GM10266 (cell line): Measurements from ENCODE around the gene FNIP2.
A peak's percentile ranks its signal among the peaks of the same experiment; 100 is the strongest.

ENCODE experiments used
- DNase-seq: peaks from one replicate; pipeline ENCODE4 v3.0.0; 2012; ENCODE audit errors: extremely low spot score
- TF ChIP-seq, protein P1 (sequence below): IDR thresholded peaks from 2 replicates; pipeline ENCODE4 v1.5.1; 2012; ENCODE audit warnings: mild to moderate bottlenecking, low read depth; ENCODE audit not compliant: control insufficient read depth, insufficient read depth; ENCODE audit errors: missing control alignments

Gene FNIP2

DNA sequence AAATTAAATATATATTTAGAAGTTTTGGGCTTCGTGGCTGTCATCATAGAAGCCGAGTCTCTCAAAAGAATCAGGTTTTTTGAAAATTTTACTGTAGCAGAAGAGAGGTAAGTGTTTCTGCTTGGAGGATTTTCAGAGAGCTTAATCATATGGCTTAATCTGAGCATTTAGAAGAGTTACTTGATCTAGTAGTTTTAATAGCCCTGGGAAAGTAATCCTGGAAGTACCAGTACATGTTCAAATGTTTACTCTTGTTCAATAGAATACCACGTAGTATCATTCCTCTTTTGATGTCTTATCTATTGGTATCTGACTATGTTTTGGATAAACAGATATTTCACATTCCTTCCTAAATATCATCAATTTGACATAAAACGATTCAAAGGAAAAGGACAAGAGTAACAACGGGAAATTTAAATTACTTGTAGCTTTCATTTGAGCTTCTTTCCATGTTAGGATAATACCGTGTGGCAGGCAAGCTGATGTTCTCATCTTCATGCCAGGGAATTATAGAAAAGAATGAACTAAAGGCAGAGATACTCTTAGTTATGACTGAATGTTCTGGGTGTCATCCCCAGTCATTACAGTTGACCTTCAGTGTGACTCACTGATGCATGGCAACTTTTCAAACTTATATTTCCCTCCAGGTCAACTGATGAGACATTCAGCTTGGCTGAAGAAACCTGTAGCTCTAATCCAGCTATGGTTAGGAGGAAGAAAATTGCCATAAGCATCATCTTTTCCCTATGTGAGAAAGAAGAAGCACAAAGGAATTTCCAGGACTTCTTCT lies 89.8 kb downstream of the FNIP2 start:
- DNase-seq = no peak
- TF ChIP-seq, protein P1, sequence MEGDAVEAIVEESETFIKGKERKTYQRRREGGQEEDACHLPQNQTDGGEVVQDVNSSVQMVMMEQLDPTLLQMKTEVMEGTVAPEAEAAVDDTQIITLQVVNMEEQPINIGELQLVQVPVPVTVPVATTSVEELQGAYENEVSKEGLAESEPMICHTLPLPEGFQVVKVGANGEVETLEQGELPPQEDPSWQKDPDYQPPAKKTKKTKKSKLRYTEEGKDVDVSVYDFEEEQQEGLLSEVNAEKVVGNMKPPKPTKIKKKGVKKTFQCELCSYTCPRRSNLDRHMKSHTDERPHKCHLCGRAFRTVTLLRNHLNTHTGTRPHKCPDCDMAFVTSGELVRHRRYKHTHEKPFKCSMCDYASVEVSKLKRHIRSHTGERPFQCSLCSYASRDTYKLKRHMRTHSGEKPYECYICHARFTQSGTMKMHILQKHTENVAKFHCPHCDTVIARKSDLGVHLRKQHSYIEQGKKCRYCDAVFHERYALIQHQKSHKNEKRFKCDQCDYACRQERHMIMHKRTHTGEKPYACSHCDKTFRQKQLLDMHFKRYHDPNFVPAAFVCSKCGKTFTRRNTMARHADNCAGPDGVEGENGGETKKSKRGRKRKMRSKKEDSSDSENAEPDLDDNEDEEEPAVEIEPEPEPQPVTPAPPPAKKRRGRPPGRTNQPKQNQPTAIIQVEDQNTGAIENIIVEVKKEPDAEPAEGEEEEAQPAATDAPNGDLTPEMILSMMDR = no peak

DNA sequence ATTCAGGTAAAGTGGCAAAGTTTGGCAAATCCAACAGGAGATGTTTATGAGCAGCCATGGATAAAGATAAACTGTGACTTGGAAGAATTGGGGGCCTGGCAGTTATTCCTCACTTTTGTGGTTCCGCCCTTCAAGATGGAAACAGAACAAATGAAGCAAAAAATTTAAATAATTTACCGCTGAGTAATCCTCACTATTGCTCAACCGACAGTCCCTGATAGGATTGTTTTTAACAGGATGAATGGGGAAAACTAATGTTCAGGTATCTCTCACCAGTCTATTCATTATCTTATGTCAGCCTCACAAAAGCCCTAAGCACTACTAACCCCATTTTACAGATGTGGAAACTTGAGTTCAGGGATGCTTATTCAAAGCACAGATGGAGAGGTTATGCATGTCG lies 90.8 kb downstream of the FNIP2 start:
- TF ChIP-seq, protein P1 = no peak
- no peak for DNase-seq

DNA sequence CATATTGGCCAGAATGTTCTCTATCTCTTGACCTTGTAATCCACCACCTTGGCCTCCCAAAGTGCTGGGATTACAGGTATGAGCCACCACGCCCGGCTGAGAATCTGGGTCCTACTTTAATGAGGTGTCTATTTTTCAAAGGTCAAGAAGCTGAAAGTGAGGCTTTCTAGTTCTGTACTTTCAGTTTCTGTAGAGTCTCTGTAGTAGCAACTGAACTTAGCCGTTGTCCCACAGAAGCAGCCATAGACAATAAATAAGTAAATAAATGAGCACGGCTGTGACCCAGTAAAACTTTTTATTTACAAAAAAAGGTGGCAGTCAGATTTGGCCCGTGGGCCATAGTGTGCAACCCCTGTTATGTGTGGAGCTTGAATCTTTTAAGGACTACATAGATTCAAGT lies 92.0 kb downstream of the FNIP2 start:
- DNase-seq = peak; percentile 34
- TF ChIP-seq, protein P1 = no peak

DNA sequence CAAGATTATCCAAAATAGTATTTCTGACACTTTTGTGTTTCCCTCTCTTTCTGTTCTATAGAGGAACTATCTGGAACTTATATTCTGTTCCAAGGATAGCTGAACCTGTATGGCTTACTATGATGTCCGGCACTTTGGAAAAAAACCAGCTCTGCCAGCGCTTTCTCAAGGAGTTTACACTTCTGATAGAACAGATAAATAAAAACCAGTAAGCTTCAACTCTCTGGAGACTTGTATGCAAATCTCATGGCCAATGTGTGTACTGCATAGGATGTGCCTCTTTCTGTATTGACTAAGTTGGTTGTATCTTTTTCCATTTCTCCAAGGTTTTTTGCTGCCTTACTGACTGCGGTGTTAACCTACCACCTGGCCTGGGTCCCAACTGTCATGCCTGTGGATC lies 92.5 kb downstream of the FNIP2 start:
- no peak for DNase-seq
- TF ChIP-seq, protein P1 = no peak

DNA sequence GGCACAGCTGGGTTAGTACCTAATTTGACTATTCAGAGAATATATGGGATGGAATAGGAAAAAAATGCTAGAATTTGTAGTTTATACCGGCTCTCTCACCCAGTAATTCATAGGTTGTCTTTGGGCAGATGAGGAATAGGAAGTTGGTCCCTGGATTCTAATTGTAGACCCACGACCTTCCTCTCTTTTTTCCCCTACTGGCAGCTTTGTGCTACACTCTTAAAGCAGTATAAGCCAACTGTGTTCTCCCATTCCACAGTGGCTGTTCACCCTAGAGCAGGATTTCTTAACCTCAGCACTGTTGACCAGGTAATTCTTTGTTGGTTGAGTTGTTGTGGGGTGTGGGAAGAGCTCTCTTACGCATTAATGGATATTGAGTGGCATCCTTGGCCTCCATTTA lies 92.9 kb downstream of the FNIP2 start:
- TF ChIP-seq, protein P1 = no peak
- no peak for DNase-seq

DNA sequence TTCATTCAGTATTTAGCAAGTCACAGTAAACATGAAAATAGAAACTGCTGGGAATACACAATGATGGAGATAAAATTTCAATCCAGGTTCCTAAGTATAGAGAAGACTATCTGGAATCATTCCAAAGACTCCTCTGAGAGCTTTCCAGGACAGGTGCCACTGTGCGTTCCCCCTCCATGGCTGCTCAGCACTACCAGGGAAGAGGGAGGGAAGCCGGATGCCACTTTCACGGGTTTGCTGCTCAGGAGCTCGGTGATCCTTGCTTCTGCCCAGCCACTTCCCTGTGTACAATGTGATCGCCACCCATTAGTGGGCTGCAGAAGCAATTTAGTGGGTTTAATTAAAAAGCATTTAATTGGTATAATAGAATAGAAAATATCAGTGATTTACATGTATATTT lies 94.5 kb downstream of the FNIP2 start:
- TF ChIP-seq, protein P1 = no peak
- DNase-seq = no peak

DNA sequence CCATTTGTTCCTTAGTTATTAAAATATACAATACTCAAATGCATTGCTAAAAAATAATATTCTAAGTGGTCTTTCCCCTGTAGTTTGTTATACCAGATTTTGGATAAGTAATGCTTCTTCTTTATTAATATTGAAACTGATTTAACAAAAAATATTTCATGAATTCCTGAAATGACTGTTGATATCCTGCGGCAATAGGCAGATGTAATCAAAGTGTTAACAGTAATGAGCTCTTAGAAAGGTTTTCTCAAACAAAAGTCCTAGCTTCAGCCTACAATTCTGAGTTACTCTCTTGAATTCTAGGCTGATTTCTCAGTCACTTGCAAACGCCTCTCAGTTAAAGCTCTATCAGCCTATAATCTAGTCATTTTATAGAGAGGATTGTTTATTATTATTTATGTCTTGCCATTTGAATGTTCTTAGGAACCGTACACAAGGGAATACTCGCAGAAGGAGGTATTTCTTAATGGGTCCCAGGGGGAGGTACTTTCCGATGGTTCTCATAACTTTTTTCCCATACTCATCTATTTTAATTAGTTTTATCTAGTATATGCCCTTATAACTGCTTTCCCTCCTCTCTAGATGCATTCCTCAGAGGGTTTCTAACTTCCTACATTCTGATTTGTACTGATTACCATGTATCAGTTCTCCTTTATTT lies 96.8 kb downstream of the FNIP2 start:
- TF ChIP-seq, protein P1 = no peak

More for the DNA sequence above, 96.8 kb downstream of the FNIP2 start:
- DNase-seq = peak; percentile 24
